GM20000 (cell line): ENCODE data around the gene ADAMTSL3.

Experiments
- DNase-seq: peaks from one replicate; pipeline ENCODE4 v3.0.0; 2012; ENCODE audit warnings: low spot score
- CTCF ChIP-seq: IDR thresholded peaks from 2 replicates; pipeline ENCODE4 v1.5.1; 2012; ENCODE audit warnings: mild to moderate bottlenecking, control low read depth; ENCODE audit errors: extremely low read depth, missing control alignments

Gene ADAMTSL3

GRCh38 chr15:83866692-83867091 is 212.8 kb downstream of the ADAMTSL3 start:
- TF ChIP-seq CTCF = no peak
- no peak for DNase-seq

- no peak for TF ChIP-seq CTCF
- DNase-seq = no peak
Measured at GRCh38 chr15:83869341-83869740, 215.4 kb downstream of the ADAMTSL3 start.

GRCh38 chr15:83871808-83872559 is 218.1 kb downstream of the ADAMTSL3 start:
- peak; percentile 39 for DNase-seq

GRCh38 chr15:83873966-83874365 is 220.0 kb downstream of the ADAMTSL3 start:
- TF ChIP-seq CTCF = no peak
- DNase-seq = no peak

More at GRCh38 chr15:83871808-83872559, 218.1 kb downstream of the ADAMTSL3 start:
- no peak for TF ChIP-seq CTCF

- no peak for TF ChIP-seq CTCF
- DNase-seq = no peak
Measured at GRCh38 chr15:83880529-83880928, 226.6 kb downstream of the ADAMTSL3 start.

GRCh38 chr15:83881156-83881555 is 227.2 kb downstream of the ADAMTSL3 start:
- DNase-seq = no peak
- TF ChIP-seq CTCF = no peak

GRCh38 chr15:83886321-83886720 is 232.4 kb downstream of the ADAMTSL3 start:
- DNase-seq = no peak
- no peak for TF ChIP-seq CTCF
